Measurements from ENCODE around the gene C2orf81.
"Not testable (repeated sequence)": the region's sequence is repeated elsewhere in the genome, so short reads cannot be mapped to it uniquely, and the experiment has no call there.

DNA sequence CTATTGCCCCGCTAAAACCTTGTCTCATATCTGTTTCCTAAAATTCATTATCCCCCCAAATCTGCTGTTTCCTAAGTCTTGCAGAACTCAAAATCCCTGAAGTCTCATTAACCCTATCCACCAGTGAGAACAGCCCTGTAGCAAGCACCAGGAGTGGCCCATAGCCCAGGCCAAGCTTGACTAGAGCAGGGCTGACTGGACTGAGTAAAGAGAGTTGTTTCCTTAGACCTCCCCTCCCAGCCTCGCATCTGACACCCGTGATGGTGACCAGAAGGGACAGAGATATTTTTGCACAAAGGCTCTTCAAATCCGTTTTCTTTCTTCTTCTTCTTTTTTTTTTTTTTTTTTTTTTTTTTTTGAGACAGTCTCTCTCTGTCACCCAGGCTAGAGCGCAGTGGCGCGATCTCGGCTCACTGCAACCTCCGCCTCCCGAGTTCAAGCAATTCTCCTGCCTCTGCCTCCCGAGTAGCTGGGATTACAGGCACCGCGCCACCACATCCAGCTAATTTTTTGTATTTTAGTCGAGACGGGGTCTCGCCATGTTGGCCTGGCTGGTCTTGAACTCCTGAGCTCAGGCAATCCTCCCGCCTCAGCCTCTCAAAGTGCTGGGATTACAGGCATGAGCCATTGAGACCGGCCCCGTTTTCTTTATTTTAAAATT lies 846 bp downstream of the C2orf81 start:
- not testable (repeated sequence) for TF ChIP-seq POLR2AphosphoS5, POLR2A (IDR thresholded peaks at IDR 0.05)
- TF ChIP-seq, protein P1, sequence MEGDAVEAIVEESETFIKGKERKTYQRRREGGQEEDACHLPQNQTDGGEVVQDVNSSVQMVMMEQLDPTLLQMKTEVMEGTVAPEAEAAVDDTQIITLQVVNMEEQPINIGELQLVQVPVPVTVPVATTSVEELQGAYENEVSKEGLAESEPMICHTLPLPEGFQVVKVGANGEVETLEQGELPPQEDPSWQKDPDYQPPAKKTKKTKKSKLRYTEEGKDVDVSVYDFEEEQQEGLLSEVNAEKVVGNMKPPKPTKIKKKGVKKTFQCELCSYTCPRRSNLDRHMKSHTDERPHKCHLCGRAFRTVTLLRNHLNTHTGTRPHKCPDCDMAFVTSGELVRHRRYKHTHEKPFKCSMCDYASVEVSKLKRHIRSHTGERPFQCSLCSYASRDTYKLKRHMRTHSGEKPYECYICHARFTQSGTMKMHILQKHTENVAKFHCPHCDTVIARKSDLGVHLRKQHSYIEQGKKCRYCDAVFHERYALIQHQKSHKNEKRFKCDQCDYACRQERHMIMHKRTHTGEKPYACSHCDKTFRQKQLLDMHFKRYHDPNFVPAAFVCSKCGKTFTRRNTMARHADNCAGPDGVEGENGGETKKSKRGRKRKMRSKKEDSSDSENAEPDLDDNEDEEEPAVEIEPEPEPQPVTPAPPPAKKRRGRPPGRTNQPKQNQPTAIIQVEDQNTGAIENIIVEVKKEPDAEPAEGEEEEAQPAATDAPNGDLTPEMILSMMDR (IDR thresholded peaks at IDR 0.05): not testable (repeated sequence)

Measured in prostate gland (tissue), 2 donors.